H9 (cell line): ENCODE data around the gene PDIA4. TPM values are rescaled to one million over a fixed set of nuclear protein-coding genes. Genes with fewer than 3 reads are reported as not detected.

Experiments used
- DNase-seq: peaks from one replicate; pipeline ENCODE4 v3.0.0-alpha.2; 2017
- H2AFZ ChIP-seq: one replicate; pipeline ENCODE4 v1.6.1; 2013; ENCODE audit warnings: mild to moderate bottlenecking, low read length, control low read depth, moderate library complexity
- H2AK5ac ChIP-seq: 2 replicates; pipeline ENCODE4 v1.6.1; 2013; ENCODE audit warnings: low read length, control low read depth, mixed read lengths; ENCODE audit not compliant: insufficient read length
- H2BK120ac ChIP-seq: one replicate; pipeline ENCODE4 v1.6.1; 2013; ENCODE audit warnings: low read depth, mild to moderate bottlenecking, low read length, control low read depth, inconsistent platforms; ENCODE audit not compliant: poor library complexity, severe bottlenecking
- H2BK12ac ChIP-seq: 2 replicates; pipeline ENCODE4 v1.6.1; 2013; ENCODE audit warnings: low read length, control low read depth, mixed read lengths, low read depth; ENCODE audit not compliant: insufficient read length
- H2BK15ac ChIP-seq: 2 replicates; pipeline ENCODE4 v1.6.1; 2013; ENCODE audit warnings: low read depth, low read length, control low read depth
- H2BK20ac ChIP-seq: one replicate; pipeline ENCODE4 v1.6.1; 2013; ENCODE audit warnings: low read depth, mild to moderate bottlenecking, low read length, control low read depth, inconsistent platforms; ENCODE audit not compliant: poor library complexity, severe bottlenecking
- H2BK5ac ChIP-seq: 2 replicates; pipeline ENCODE4 v1.6.1; 2013; ENCODE audit warnings: low read length, control low read depth, mixed read lengths; ENCODE audit not compliant: insufficient read length
- H3K14ac ChIP-seq: 2 replicates; pipeline ENCODE4 v1.6.1; 2013; ENCODE audit warnings: low read length, control low read depth; ENCODE audit not compliant: insufficient read depth
- H3K18ac ChIP-seq: 2 replicates; pipeline ENCODE4 v1.6.1; 2013; ENCODE audit warnings: low read depth, mild to moderate bottlenecking, mixed read lengths, low read length, control low read depth; ENCODE audit not compliant: insufficient read length
- H3K23ac ChIP-seq: 2 replicates; pipeline ENCODE4 v1.6.1; 2013; ENCODE audit warnings: low read length, control low read depth, mixed read lengths, low read depth; ENCODE audit not compliant: insufficient read length
- H3K23me2 ChIP-seq: 2 replicates; pipeline ENCODE4 v1.6.1; 2013; ENCODE audit warnings: low read depth, mild to moderate bottlenecking, mixed read lengths, low read length, control low read depth; ENCODE audit not compliant: insufficient read length, poor library complexity, severe bottlenecking
- H3K27ac ChIP-seq: 2 replicates; pipeline ENCODE4 v1.5.1; 2013; ENCODE audit warnings: low read length, control low read depth, mixed read lengths, low read depth; ENCODE audit not compliant: insufficient read length
- H3K27me3 ChIP-seq: 2 replicates; pipeline ENCODE4 v1.6.1; 2013; ENCODE audit warnings: low read length, control low read depth, inconsistent platforms; ENCODE audit not compliant: insufficient read depth
- H3K4ac ChIP-seq: 2 replicates; pipeline ENCODE4 v1.6.1; 2013; ENCODE audit warnings: low read depth, mild to moderate bottlenecking, control low read depth, inconsistent platforms, low read length, moderate library complexity
- H3K4me1 ChIP-seq: 2 replicates; pipeline ENCODE4 v1.6.1; 2013; ENCODE audit warnings: low read length, control low read depth, inconsistent platforms; ENCODE audit not compliant: insufficient read depth
- H3K4me2 ChIP-seq: 2 replicates; pipeline ENCODE4 v1.6.1; 2013; ENCODE audit warnings: low read length, control low read depth, mixed read lengths; ENCODE audit not compliant: insufficient read length, insufficient read depth
- H3K56ac ChIP-seq: 2 replicates; pipeline ENCODE4 v1.6.1; 2013; ENCODE audit warnings: low read depth, mild to moderate bottlenecking, mixed read lengths, low read length, control low read depth; ENCODE audit not compliant: insufficient read length
- H3K79me1 ChIP-seq: 2 replicates; pipeline ENCODE4 v1.6.1; 2013; ENCODE audit warnings: low read depth, mild to moderate bottlenecking, moderate library complexity, low read length, control low read depth, inconsistent platforms; ENCODE audit not compliant: insufficient read depth, poor library complexity, severe bottlenecking
- H3K79me2 ChIP-seq: 2 replicates; pipeline ENCODE4 v1.6.1; 2013; ENCODE audit warnings: low read length, control low read depth, inconsistent platforms; ENCODE audit not compliant: insufficient read depth
- H3K9ac ChIP-seq: 2 replicates; pipeline ENCODE4 v1.6.1; 2013; ENCODE audit warnings: low read length, control low read depth, mixed read lengths; ENCODE audit not compliant: insufficient read length; ENCODE audit errors: extremely low read depth
- H3K9me3 ChIP-seq: one replicate; pipeline ENCODE4 v1.6.1; 2013; ENCODE audit warnings: low read depth, low read length, inconsistent platforms; ENCODE audit not compliant: control insufficient read depth
- H3T11ph ChIP-seq: one replicate; pipeline ENCODE4 v1.6.1; 2013; ENCODE audit warnings: mild to moderate bottlenecking, low read length, control low read depth, inconsistent platforms
- H4K20me1 ChIP-seq: one replicate; pipeline ENCODE4 v1.6.1; 2013; ENCODE audit not compliant: control insufficient read depth, insufficient read length, insufficient read depth
- H4K5ac ChIP-seq: 2 replicates; pipeline ENCODE4 v1.6.1; 2013; ENCODE audit warnings: low read depth, mild to moderate bottlenecking, mixed read lengths, low read length, control low read depth; ENCODE audit not compliant: insufficient read length
- H4K8ac ChIP-seq: replicated peaks from 2 replicates; pipeline ENCODE4 v1.6.1; 2013; ENCODE audit warnings: low read length, control low read depth, mixed read lengths, low read depth; ENCODE audit not compliant: insufficient read length
- H4K91ac ChIP-seq: 2 replicates; pipeline ENCODE4 v1.6.1; 2013; ENCODE audit warnings: low read depth, mild to moderate bottlenecking, moderate library complexity, mixed read lengths, low read length, control low read depth; ENCODE audit not compliant: insufficient read length
- H3K27ac Mint-ChIP-seq, 3 experiments: 2 replicates in 2 of 3; 3 replicates in 1 of 3; pipeline ENCODE4 v1.8.0; 2020 to 2021; ENCODE audit warnings: mixed read lengths in 3 of 3, mild to moderate bottlenecking in 1 of 3, moderate library complexity in 1 of 3
- H3K27me3 Mint-ChIP-seq: 2 replicates; pipeline ENCODE4 v1.8.0; 2021; ENCODE audit warnings: low read depth, mild to moderate bottlenecking, moderate library complexity, mixed read lengths
- H3K36me3 Mint-ChIP-seq, 3 experiments: 2 replicates in 2 of 3; 3 replicates in 1 of 3; pipeline ENCODE4 v1.8.0; 2020 to 2021; ENCODE audit warnings: low read depth in 3 of 3, mixed read lengths in 3 of 3; ENCODE audit not compliant: insufficient read depth in 1 of 3
- H3K4me1 Mint-ChIP-seq, 2 experiments: 2 replicates each; pipeline ENCODE4 v1.8.0; 2020; ENCODE audit warnings: mixed read lengths in 2 of 2
- H3K4me3 Mint-ChIP-seq, 2 experiments: 2 replicates in 1 of 2; 3 replicates in 1 of 2; pipeline ENCODE4 v1.8.0; 2020 to 2021; ENCODE audit warnings: mild to moderate bottlenecking in 2 of 2, mixed read lengths in 2 of 2, moderate library complexity in 1 of 2
- H3K9me3 Mint-ChIP-seq, 2 experiments: 2 replicates in 1 of 2; 3 replicates in 1 of 2; pipeline ENCODE4 v1.8.0; 2020; ENCODE audit warnings: mild to moderate bottlenecking in 2 of 2, mixed read lengths in 2 of 2, moderate library complexity in 1 of 2
- WGBS: extraction: QIAGEN DNeasy Blood & Tissue Kit; methylation state at CpG from one replicate; pipeline ENCODE4 v1.1.7; 2013; ENCODE audit warnings: missing lambda C conversion rate, low lambda C conversion rate, mixed read lengths; ENCODE audit not compliant: insufficient read length; ENCODE audit errors: extremely low coverage; 5-methylcytosine and 5-hydroxymethylcytosine counted together
- total RNA-seq: library from RNA; stranded (reverse); gene quantifications from 2 replicates; pipeline ENCODE4 v1.2.1, GENCODE V29; 2021
- TF ChIP-seq, protein P1 (sequence below): fragments of 200-600 bp; sonication (generic); conservative IDR thresholded peaks from 3 replicates; pipeline ENCODE4 v1.8.0; 2021; ENCODE audit warnings: antibody characterized with exemption, mild to moderate bottlenecking

PDIA4 gene
- total RNA-seq, 1 experiment from 2014 or later = 217 TPM

- Histone ChIP-seq H2BK15ac (no peak overlapping the region), H3T11ph (no peak overlapping the region), H3K79me2 (peaks cover 31% of the 10 kb centered on the region; the same call in 1 of the 2 replicates), H3K9ac (no peak overlapping the region), H3K23me2 (peaks cover 6% of the 10 kb centered on the region), H4K91ac (no peak overlapping the region), H3K27ac (no peak overlapping the region), H4K5ac (no peak overlapping the region), H2AFZ (no peak overlapping the region), H4K8ac (no peak overlapping the region), H3K9me3 (no peaks in the 10 kb centered on the region), H2BK20ac (no peak overlapping the region), H3K79me1 (peaks cover 5% of the 10 kb centered on the region), H3K23ac (no peak overlapping the region), H4K20me1 (no peaks in the 10 kb centered on the region), H3K4me2 (no peak overlapping the region), H2BK5ac (no peak overlapping the region), H3K4ac (no peak overlapping the region), H3K18ac (no peak overlapping the region), H3K14ac (no peak overlapping the region), H3K56ac (no peak overlapping the region), H3K27me3 (no peaks in the 10 kb centered on the region), H2AK5ac (no peak overlapping the region), H2BK12ac (no peak overlapping the region), H2BK120ac (no peak overlapping the region), H3K4me1 (peaks cover 3% of the 10 kb centered on the region; the same call in 1 of the 2 replicates)
- DNase-seq = no peak
- Mint-ChIP-seq H3K4me3 (peak overlapping the region in 1 of 2 experiments; percentile 14; a peak in 2 of 5 replicates), H3K4me1 (peaks cover 46 to 47% of the 10 kb centered on the region in 2 experiments), H3K27me3 (no peaks in the 10 kb centered on the region), H3K36me3 (peaks cover 25 to 39% (median 35%) of the 10 kb centered on the region in 3 experiments), H3K9me3 (no peaks in the 10 kb centered on the region), H3K27ac (peak overlapping the region; percentile 69 to 95 (median 92); a peak in 6 of 7 replicates)
- TF ChIP-seq, protein P1, sequence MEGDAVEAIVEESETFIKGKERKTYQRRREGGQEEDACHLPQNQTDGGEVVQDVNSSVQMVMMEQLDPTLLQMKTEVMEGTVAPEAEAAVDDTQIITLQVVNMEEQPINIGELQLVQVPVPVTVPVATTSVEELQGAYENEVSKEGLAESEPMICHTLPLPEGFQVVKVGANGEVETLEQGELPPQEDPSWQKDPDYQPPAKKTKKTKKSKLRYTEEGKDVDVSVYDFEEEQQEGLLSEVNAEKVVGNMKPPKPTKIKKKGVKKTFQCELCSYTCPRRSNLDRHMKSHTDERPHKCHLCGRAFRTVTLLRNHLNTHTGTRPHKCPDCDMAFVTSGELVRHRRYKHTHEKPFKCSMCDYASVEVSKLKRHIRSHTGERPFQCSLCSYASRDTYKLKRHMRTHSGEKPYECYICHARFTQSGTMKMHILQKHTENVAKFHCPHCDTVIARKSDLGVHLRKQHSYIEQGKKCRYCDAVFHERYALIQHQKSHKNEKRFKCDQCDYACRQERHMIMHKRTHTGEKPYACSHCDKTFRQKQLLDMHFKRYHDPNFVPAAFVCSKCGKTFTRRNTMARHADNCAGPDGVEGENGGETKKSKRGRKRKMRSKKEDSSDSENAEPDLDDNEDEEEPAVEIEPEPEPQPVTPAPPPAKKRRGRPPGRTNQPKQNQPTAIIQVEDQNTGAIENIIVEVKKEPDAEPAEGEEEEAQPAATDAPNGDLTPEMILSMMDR = no peak
- no CpG with 5 or more reads among the region's 7 CpGs for WGBS
Measured at GRCh38 chr7:149023662-149024061, 4.6 kb downstream of the PDIA4 start.
